Mesenchymal stem cell (in vitro differentiated cells and primary cell): Measurements from ENCODE around the gene CFAP410.
"Not testable (repeated sequence)": the region's sequence is repeated elsewhere in the genome, so short reads cannot be mapped to it uniquely, and the experiment has no call there.

ENCODE experiments used
- DNase-seq: peaks from one replicate; pipeline ENCODE4 v3.0.0-alpha.2; 2013
- H2AFZ ChIP-seq: one replicate; pipeline ENCODE4 v1.6.1; 2013; ENCODE audit warnings: low read depth, mild to moderate bottlenecking, control low read depth, inconsistent platforms, low read length, moderate library complexity
- H2AK5ac ChIP-seq: 2 replicates; pipeline ENCODE4 v1.6.1; 2013; ENCODE audit warnings: low read length, moderate library complexity, mild to moderate bottlenecking, inconsistent platforms; ENCODE audit not compliant: severe bottlenecking
- H2BK120ac ChIP-seq: one replicate; pipeline ENCODE4 v1.6.1; 2013; ENCODE audit warnings: low read depth, mild to moderate bottlenecking, inconsistent platforms, low read length, moderate library complexity
- H2BK12ac ChIP-seq, 2 experiments: one replicate each; pipeline ENCODE4 v1.6.1; 2013; ENCODE audit warnings: inconsistent platforms in 2 of 2, low read length in 2 of 2, mild to moderate bottlenecking in 2 of 2, moderate library complexity in 2 of 2, control low read depth in 1 of 2
- H2BK15ac ChIP-seq: one replicate; pipeline ENCODE4 v1.6.1; 2013; ENCODE audit warnings: mild to moderate bottlenecking, low read depth, inconsistent platforms; ENCODE audit not compliant: poor library complexity, severe bottlenecking
- H2BK5ac ChIP-seq: 2 replicates; pipeline ENCODE4 v1.6.1; 2013; ENCODE audit warnings: low read depth, mild to moderate bottlenecking, low read length, control low read depth, inconsistent platforms; ENCODE audit not compliant: poor library complexity, severe bottlenecking
- H3K14ac ChIP-seq, 2 experiments: one replicate each; pipeline ENCODE4 v1.6.1; 2013; ENCODE audit warnings: inconsistent platforms in 2 of 2, low read length in 2 of 2, control low read depth in 1 of 2, mild to moderate bottlenecking in 1 of 2, moderate library complexity in 1 of 2
- H3K18ac ChIP-seq, 2 experiments: one replicate each; pipeline ENCODE4 v1.6.1; 2013; ENCODE audit warnings: inconsistent platforms in 2 of 2, low read length in 2 of 2, control low read depth in 1 of 2, low read depth in 1 of 2, mild to moderate bottlenecking in 1 of 2
- H3K23ac ChIP-seq, 2 experiments: one replicate each; pipeline ENCODE4 v1.6.1; 2013; ENCODE audit warnings: inconsistent platforms in 2 of 2, low read length in 2 of 2, mild to moderate bottlenecking in 2 of 2, moderate library complexity in 2 of 2, control low read depth in 1 of 2
- H3K27ac ChIP-seq: 2 replicates; pipeline ENCODE4 v1.5.1; 2013; ENCODE audit warnings: mild to moderate bottlenecking, moderate library complexity, low read length, control low read depth, inconsistent platforms; ENCODE audit not compliant: poor library complexity, severe bottlenecking
- H3K27me3 ChIP-seq, 2 experiments: 2 replicates each; pipeline versions ENCODE4 v1.6.1 to v1.7.0; 2013; ENCODE audit warnings: low read length in 2 of 2, mild to moderate bottlenecking in 2 of 2, moderate library complexity in 2 of 2, control low read depth in 1 of 2, inconsistent platforms in 1 of 2; ENCODE audit not compliant: control insufficient read depth in 1 of 2, insufficient read depth in 1 of 2
- H3K36me3 ChIP-seq, 2 experiments: 2 replicates each; pipeline versions ENCODE4 v1.6.1 to v1.7.0; 2013; ENCODE audit warnings: low read length in 2 of 2, control low read depth in 1 of 2, inconsistent platforms in 1 of 2, low read depth in 1 of 2, mild to moderate bottlenecking in 1 of 2; ENCODE audit not compliant: insufficient read depth in 2 of 2, control insufficient read depth in 1 of 2
- H3K4ac ChIP-seq, 2 experiments: one replicate each; pipeline ENCODE4 v1.6.1; 2013; ENCODE audit warnings: inconsistent platforms in 2 of 2, low read length in 2 of 2, mild to moderate bottlenecking in 2 of 2, moderate library complexity in 2 of 2, control low read depth in 1 of 2, low read depth in 1 of 2
- H3K4me1 ChIP-seq: 2 replicates; pipeline ENCODE4 v1.6.1; 2013; ENCODE audit warnings: low read depth, low read length, control low read depth; ENCODE audit not compliant: control insufficient read depth, insufficient read depth
- H3K4me2 ChIP-seq: 2 replicates; pipeline ENCODE4 v1.6.1; 2013; ENCODE audit warnings: low read length, mild to moderate bottlenecking, inconsistent platforms; ENCODE audit not compliant: poor library complexity, severe bottlenecking
- H3K4me3 ChIP-seq, 2 experiments: 2 replicates each; pipeline versions ENCODE4 v1.5.1 to v1.7.0; 2013; ENCODE audit warnings: low read length in 2 of 2, mild to moderate bottlenecking in 2 of 2, control low read depth in 1 of 2, low read depth in 1 of 2; ENCODE audit not compliant: insufficient read depth in 1 of 2
- H3K79me1 ChIP-seq: replicated peaks from 2 replicates; pipeline ENCODE4 v1.6.1; 2013; ENCODE audit warnings: mild to moderate bottlenecking, control low read depth, low read length, inconsistent platforms; ENCODE audit not compliant: poor library complexity, severe bottlenecking
- H3K9ac ChIP-seq: 2 replicates; pipeline ENCODE4 v1.7.0; 2013; ENCODE audit warnings: mild to moderate bottlenecking, low read length, moderate library complexity
- H3K9me3 ChIP-seq: 2 replicates; pipeline ENCODE4 v1.7.0; 2013; ENCODE audit warnings: mild to moderate bottlenecking, low read length; ENCODE audit not compliant: control insufficient read depth
- H4K8ac ChIP-seq: one replicate; pipeline ENCODE4 v1.6.1; 2013; ENCODE audit warnings: inconsistent platforms, mild to moderate bottlenecking, low read length, moderate library complexity
- H4K91ac ChIP-seq: one replicate; pipeline ENCODE4 v1.6.1; 2013; ENCODE audit warnings: mild to moderate bottlenecking, low read length, inconsistent platforms
- WGBS: methylation state at CpG from one replicate; pipeline ENCODE4 v1.1.7; 2013; ENCODE audit warnings: mixed read lengths; 5-methylcytosine and 5-hydroxymethylcytosine counted together

The CFAP410 gene

GRCh38 chr21:44345495-44345894 lies 6.3 kb upstream of the CFAP410 start:
- no peak overlapping the region for H2BK12ac ChIP-seq
- H3K4ac ChIP-seq, result no peak overlapping the region
- H4K8ac ChIP-seq, result no peak overlapping the region
- peaks cover 2% of the 10 kb centered on the region for H3K4me1 ChIP-seq
- no peaks in the 10 kb centered on the region for H3K36me3 ChIP-seq
- no peak overlapping the region for H3K14ac ChIP-seq
- no peaks in the 10 kb centered on the region for H3K9me3 ChIP-seq
- no peak overlapping the region for H3K4me2 ChIP-seq
- H2AK5ac ChIP-seq, result no peak overlapping the region
- no peak overlapping the region for H3K4me3 ChIP-seq
- H2BK120ac ChIP-seq, result no peak overlapping the region
- no peaks in the 10 kb centered on the region for H3K79me1 ChIP-seq
- no peak overlapping the region for H3K27ac ChIP-seq
- no peak overlapping the region for H2AFZ ChIP-seq
- WGBS, result 65% methylated on average over 11 of the region's 11 CpGs
- no peak overlapping the region for H4K91ac ChIP-seq
- no peak for DNase-seq
- peaks cover 14 to 37% of the 10 kb centered on the region in 2 experiments for H3K27me3 ChIP-seq
- H3K23ac ChIP-seq, result no peak overlapping the region
- H3K18ac ChIP-seq, result no peak overlapping the region
- no peak overlapping the region for H2BK15ac ChIP-seq
- H3K9ac ChIP-seq, result no peak overlapping the region
- no peak overlapping the region for H2BK5ac ChIP-seq

GRCh38 chr21:44344541-44345183 lies 5.5 kb upstream of the CFAP410 start:
- Histone ChIP-seq H2AFZ (no peak overlapping the region), H3K9me3 (no peaks in the 10 kb centered on the region), H4K8ac (peak overlapping the region; percentile 29), H3K18ac (no peak overlapping the region), H3K23ac (no peak overlapping the region), H3K9ac (no peak overlapping the region), H2BK5ac (no peak overlapping the region), H2AK5ac (no peak overlapping the region), H3K4me3 (no peak overlapping the region), H3K27me3 (peaks cover 14 to 37% of the 10 kb centered on the region in 2 experiments), H3K4me1 (peaks cover 2% of the 10 kb centered on the region), H3K4ac (no peak overlapping the region), H2BK15ac (no peak overlapping the region), H3K14ac (no peak overlapping the region), H3K79me1 (peaks cover under 1% of the 10 kb centered on the region), H3K4me2 (no peak overlapping the region), H2BK12ac (no peak overlapping the region), H4K91ac (no peak overlapping the region), H3K36me3 (no peaks in the 10 kb centered on the region), H2BK120ac (no peak overlapping the region), H3K27ac (no peak overlapping the region)
- 86% methylated on average over 17 of the region's 17 CpGs for WGBS
- no peak for DNase-seq

GRCh38 chr21:44342981-44343380 lies 3.8 kb upstream of the CFAP410 start:
- H3K27me3 ChIP-seq, result peaks cover 10 to 21% of the 10 kb centered on the region in 2 experiments
- not testable (repeated sequence) for H2BK120ac ChIP-seq, H3K27ac ChIP-seq, DNase-seq, H3K9ac ChIP-seq, H2BK12ac ChIP-seq, H4K8ac ChIP-seq, H3K23ac ChIP-seq, H3K4me3 ChIP-seq, H3K36me3 ChIP-seq, H2BK15ac ChIP-seq, H3K4me2 ChIP-seq, H2AK5ac ChIP-seq, H4K91ac ChIP-seq, H3K18ac ChIP-seq, H2BK5ac ChIP-seq, H3K4ac ChIP-seq, H3K9me3 ChIP-seq, H3K4me1 ChIP-seq, H3K14ac ChIP-seq, H2AFZ ChIP-seq, H3K79me1 ChIP-seq
- 85% methylated on average over 8 of the region's 8 CpGs for WGBS

GRCh38 chr21:44341726-44342458 lies 2.7 kb upstream of the CFAP410 start:
- not testable (repeated sequence) for H3K9ac ChIP-seq, H3K79me1 ChIP-seq, H2BK120ac ChIP-seq, H4K91ac ChIP-seq, H3K18ac ChIP-seq, H3K4me3 ChIP-seq, H3K4me1 ChIP-seq, H3K36me3 ChIP-seq, H3K4ac ChIP-seq, H2BK12ac ChIP-seq, H2AFZ ChIP-seq, H4K8ac ChIP-seq, DNase-seq, H3K27ac ChIP-seq, H2BK5ac ChIP-seq, H2AK5ac ChIP-seq, H3K23ac ChIP-seq, H3K9me3 ChIP-seq, H2BK15ac ChIP-seq, H3K4me2 ChIP-seq, H3K14ac ChIP-seq
- peaks cover 6 to 16% of the 10 kb centered on the region in 2 experiments for H3K27me3 ChIP-seq
- WGBS, result 73% methylated on average over 11 of the region's 12 CpGs
